PC-3 (cell line): ENCODE results near the gene INTS4. TPM values are rescaled to one million over a fixed set of nuclear protein-coding genes. Genes with fewer than 3 reads are reported as not detected.
"Not testable (repeated sequence)": the region's sequence is repeated elsewhere in the genome, so short reads cannot be mapped to it uniquely, and the experiment has no call there.

Source experiments
- ATAC-seq: fragments of 200-7000 bp; cut with Tn5 transposase; 2 replicates; pipeline ENCODE4 v1.9.1; 2020; ENCODE audit warnings: mild to moderate bottlenecking, moderate library complexity
- Bru-seq: library from RNA; stranded (reverse); fragments of 400-500 nt; gene quantifications from one replicate; lab custom pipeline; 2021; lab: Mats Ljungman, UMichigan
- BruChase-seq, 2 experiments: library from RNA; stranded (reverse); fragments of 400-500 nt; gene quantifications; one replicate each; lab custom pipeline; 2021; lab: Mats Ljungman, UMichigan
- BruUV-seq: library from RNA; stranded (reverse); fragments of 400-500 nt; replicated peaks from 2 replicates; lab custom pipeline; 2021; lab: Mats Ljungman, UMichigan
- CTCF ChIA-PET: fragments of 300-600 bp; sonication (Branson Sonifier 250); formaldehyde crosslinking; loops from one replicate; lab custom pipeline; 2022; ENCODE audit warnings: antibody characterized with exemption; lab: Charles Lee
- POLR2A ChIA-PET: fragments of 300-600 bp; sonication (Branson Sonifier 250); formaldehyde crosslinking; loops from one replicate; lab custom pipeline; 2022; ENCODE audit warnings: antibody characterized with exemption; ENCODE audit not compliant: unreplicated experiment; lab: Charles Lee
- DNase-seq: peaks from one replicate; pipeline ENCODE4 v3.0.0-alpha.2; 2015
- H2AFZ ChIP-seq: fragments of 300-600 bp; sonication (generic); 2 replicates; pipeline ENCODE4 v1.6.0; 2016; ENCODE audit warnings: antibody characterized with exemption, low read length
- H3F3A ChIP-seq: fragments of 300-600 bp; sonication (generic); one replicate; pipeline ENCODE4 v1.6.0; 2017; ENCODE audit warnings: antibody characterized with exemption, low read length, control low read depth, mild to moderate bottlenecking; ENCODE audit not compliant: unreplicated experiment
- H3K27ac ChIP-seq: fragments of 300-600 bp; sonication (generic); 2 replicates; pipeline ENCODE4 v1.5.1; 2016; ENCODE audit warnings: mild to moderate bottlenecking, low read length
- H3K27me3 ChIP-seq: fragments of 300-600 bp; sonication (generic); 2 replicates; pipeline ENCODE4 v1.6.1; 2016; ENCODE audit warnings: low read length, mixed read lengths
- H3K36me3 ChIP-seq: fragments of 300-600 bp; sonication (generic); 2 replicates; pipeline ENCODE4 v1.6.1; 2016; ENCODE audit warnings: low read depth, mixed run types, low read length, mixed read lengths
- H3K4me1 ChIP-seq: fragments of 300-600 bp; sonication (generic); 2 replicates; pipeline ENCODE4 v1.5.1; 2016; ENCODE audit warnings: low read length; ENCODE audit not compliant: insufficient read depth
- H3K4me2 ChIP-seq: fragments of 300-600 bp; sonication (generic); 2 replicates; pipeline ENCODE4 v1.6.0; 2016; ENCODE audit warnings: low read length
- H3K4me3 ChIP-seq: fragments of 300-600 bp; sonication (generic); 2 replicates; pipeline ENCODE4 v1.5.1; 2016; ENCODE audit warnings: mild to moderate bottlenecking, low read length, mixed read lengths
- H3K79me2 ChIP-seq: fragments of 300-600 bp; sonication (generic); 2 replicates; pipeline ENCODE4 v1.6.1; 2017; ENCODE audit warnings: low read length, mixed read lengths
- H3K9ac ChIP-seq: fragments of 300-600 bp; sonication (generic); 2 replicates; pipeline ENCODE4 v1.6.0; 2016; ENCODE audit warnings: mild to moderate bottlenecking, low read length
- H3K9me2 ChIP-seq: fragments of 300-600 bp; sonication (generic); replicated peaks from 2 replicates; pipeline ENCODE4 v1.6.1; 2016; ENCODE audit warnings: mixed run types, low read length, mixed read lengths
- H3K9me3 ChIP-seq: fragments of 300-600 bp; sonication (generic); 2 replicates; pipeline ENCODE4 v1.6.1; 2016; ENCODE audit warnings: low read length, mixed read lengths
- H4K20me1 ChIP-seq: fragments of 300-600 bp; sonication (generic); 2 replicates; pipeline ENCODE4 v1.6.1; 2016; ENCODE audit warnings: low read length, mixed read lengths
- EZH2 ChIP-seq: fragments of 300-600 bp; sonication (generic); IDR thresholded peaks from one replicate; pipeline ENCODE4 v1.6.1; 2017; ENCODE audit warnings: antibody characterized with exemption, mild to moderate bottlenecking, low read length; ENCODE audit not compliant: unreplicated experiment
- EZH2phosphoT487 ChIP-seq: fragments of 300-600 bp; sonication (generic); IDR thresholded peaks from 2 replicates; pipeline ENCODE4 v1.6.1; 2018; ENCODE audit warnings: mild to moderate bottlenecking, antibody characterized with exemption, low read length, borderline replicate concordance
- intact Hi-C: fragments of 100-400 bp; cut with micrococcal nuclease; formaldehyde crosslinking; loops from 2 replicates; pipeline ENCODE4 v1.9.0; 2023
- long read RNA-seq: library from polyadenylated mRNA; unstranded; transcript quantifications from one replicate; pipeline ENCODE4 v2.0.0, GENCODE V29; 2021; ENCODE audit not compliant: unreplicated experiment
- total RNA-seq: library from RNA; depleted of rRNA; stranded (reverse); fragments of >200 nt; gene quantifications from 2 replicates; pipeline ENCODE4 v1.2.3, GENCODE V29; 2014; rRNA removed
- TF ChIP-seq, protein P1 (sequence below): fragments of 300-600 bp; sonication (generic); conservative IDR thresholded peaks from 2 replicates; pipeline ENCODE4 v1.5.1; 2017; ENCODE audit warnings: antibody characterized with exemption, low read depth, mild to moderate bottlenecking, low read length

The INTS4 gene
- 42.2 and 50.8 TPM in 2 replicates for total RNA-seq
- Bru-seq, nascent RNA, result percentile 76 among the genes with signal in this experiment
- percentile 66 among the genes with signal in this experiment for BruChase-seq, experiment 1, labeled RNA remaining after a 6-hour chase
- BruChase-seq, experiment 2, labeled RNA remaining after a 2-hour chase, result percentile 67 among the genes with signal in this experiment
- long read RNA-seq, transcript INTS4-209 (23 exons, 3,156 nt), result major isoform, 28 of 44 reads
- long read RNA-seq, partial matches to known transcripts, result 5 of 44 reads
- long read RNA-seq, other reads (novel, unspliced or antisense), result 10 of 44 reads

DNA sequence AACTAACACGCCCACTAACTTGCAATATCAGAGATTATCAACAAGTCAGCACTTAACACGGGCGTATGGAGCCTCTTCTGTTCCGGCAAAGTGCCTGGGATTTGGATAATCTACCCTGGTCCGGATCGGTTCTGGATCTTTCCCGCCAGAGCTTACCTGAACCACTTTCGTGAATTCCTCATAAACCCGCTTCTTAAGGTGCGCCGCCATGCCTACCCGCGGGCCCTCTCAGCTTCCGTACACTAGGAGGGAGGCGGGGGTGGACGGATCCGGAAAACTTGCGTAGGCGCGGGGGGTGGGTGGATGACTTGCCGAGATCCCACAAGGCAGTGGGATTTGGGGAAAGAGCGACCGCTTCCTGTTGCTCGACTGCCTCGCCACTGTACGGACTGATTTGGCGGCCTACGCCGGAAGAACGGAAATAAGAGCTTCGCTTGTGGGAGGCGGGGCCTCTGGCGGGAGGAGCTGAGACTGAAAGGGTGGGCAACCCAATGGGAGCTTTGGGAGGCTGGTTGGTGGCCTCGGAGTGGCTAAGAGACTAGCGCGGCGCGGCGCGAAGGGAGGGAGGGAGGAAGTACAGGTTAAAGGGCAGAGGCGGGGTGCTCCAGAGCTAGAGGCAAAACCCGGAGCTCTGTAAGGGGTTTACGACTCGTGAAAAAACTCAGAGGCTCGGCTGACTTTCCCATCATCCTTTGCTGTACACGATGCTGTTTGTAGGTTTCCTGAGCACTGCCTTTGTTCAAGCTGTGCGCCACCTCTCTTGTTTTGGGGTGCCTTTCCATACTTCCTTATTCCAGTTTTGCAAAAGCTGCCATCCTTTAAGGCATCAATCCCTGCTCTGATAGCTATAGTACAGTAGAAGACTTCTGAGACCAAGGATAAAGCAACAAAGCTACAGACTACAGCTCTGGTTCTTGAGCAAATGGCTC lies at the start of gene INTS4:
Gene INTS4, minus strand, starts transcription at position 235 of the 929 bp plus-strand sequence. Its CDS starts 25 bp downstream, at position 210.
- no peak for TF ChIP-seq EZH2phosphoT487
- TF ChIP-seq, protein P1, sequence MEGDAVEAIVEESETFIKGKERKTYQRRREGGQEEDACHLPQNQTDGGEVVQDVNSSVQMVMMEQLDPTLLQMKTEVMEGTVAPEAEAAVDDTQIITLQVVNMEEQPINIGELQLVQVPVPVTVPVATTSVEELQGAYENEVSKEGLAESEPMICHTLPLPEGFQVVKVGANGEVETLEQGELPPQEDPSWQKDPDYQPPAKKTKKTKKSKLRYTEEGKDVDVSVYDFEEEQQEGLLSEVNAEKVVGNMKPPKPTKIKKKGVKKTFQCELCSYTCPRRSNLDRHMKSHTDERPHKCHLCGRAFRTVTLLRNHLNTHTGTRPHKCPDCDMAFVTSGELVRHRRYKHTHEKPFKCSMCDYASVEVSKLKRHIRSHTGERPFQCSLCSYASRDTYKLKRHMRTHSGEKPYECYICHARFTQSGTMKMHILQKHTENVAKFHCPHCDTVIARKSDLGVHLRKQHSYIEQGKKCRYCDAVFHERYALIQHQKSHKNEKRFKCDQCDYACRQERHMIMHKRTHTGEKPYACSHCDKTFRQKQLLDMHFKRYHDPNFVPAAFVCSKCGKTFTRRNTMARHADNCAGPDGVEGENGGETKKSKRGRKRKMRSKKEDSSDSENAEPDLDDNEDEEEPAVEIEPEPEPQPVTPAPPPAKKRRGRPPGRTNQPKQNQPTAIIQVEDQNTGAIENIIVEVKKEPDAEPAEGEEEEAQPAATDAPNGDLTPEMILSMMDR, result no peak
- TF ChIP-seq EZH2, result no peak
- no peaks in the 10 kb centered on the region for H3K9me3 ChIP-seq
- DNase-seq (peak; percentile 100), ATAC-seq (peak; percentile 98)
- peak within 1 kb of the TSS; percentile 80 for H3K4me3 ChIP-seq
- no peaks in the 10 kb centered on the region for H3K9me2 ChIP-seq
- H3K79me2 ChIP-seq, result peaks cover 29% of the 10 kb centered on the region
- BruUV-seq, result no TSS peak
- ChIA-PET POLR2A (interaction anchor here (0.5 to 0.9 kb wide), 8 partner anchors 19 to 681 kb away, joined by 3 to 12 read pairs (median 3); no protein-coding TSS in a partner anchor), CTCF (interaction anchor here (0.5 to 1.0 kb wide), 4 partner anchors 218 to 480 kb away, joined by 3 to 5 read pairs (median 3); no protein-coding TSS in a partner anchor)
- peak within 1 kb of the TSS; percentile 98 for H2AFZ ChIP-seq
- peaks cover 15% of the 10 kb centered on the region for H3K4me1 ChIP-seq
- no peaks in the 10 kb centered on the region for H3K36me3 ChIP-seq
- no peaks in the 10 kb centered on the region for H3F3A ChIP-seq
- H3K27me3 ChIP-seq, result no peaks in the 10 kb centered on the region
- H4K20me1 ChIP-seq, result no peaks in the 10 kb centered on the region
- H3K4me2 ChIP-seq, result peak within 1 kb of the TSS; percentile 93
- H3K27ac ChIP-seq, result peak within 1 kb of the TSS; percentile 54
- peak within 1 kb of the TSS; percentile 81 for H3K9ac ChIP-seq
- intact Hi-C loops, result loop anchor here (1.0 to 10.0 kb wide), 3 partner anchors 80 to 357 kb away; partner anchors contain the start of genes CLNS1A and RSF1

GRCh38 chr11:78041843-78042440 lies 47.5 kb upstream of the INTS4 start:
- Histone ChIP-seq H3K9me3 (no peaks in the 10 kb centered on the region), H4K20me1 (no peaks in the 10 kb centered on the region), H3K27me3 (no peaks in the 10 kb centered on the region), H3K4me3 (no peak overlapping the region), H3K9me2 (no peaks in the 10 kb centered on the region), H3F3A (no peaks in the 10 kb centered on the region), H3K36me3 (no peaks in the 10 kb centered on the region), H3K4me2 (no peak overlapping the region), H3K79me2 (no peaks in the 10 kb centered on the region), H3K27ac (no peak overlapping the region), H2AFZ (no peak overlapping the region), H3K9ac (no peak overlapping the region), H3K4me1 (peaks cover 31% of the 10 kb centered on the region)
- TF ChIP-seq, protein P1, result no peak
- no peak for TF ChIP-seq EZH2
- no peak for TF ChIP-seq EZH2phosphoT487
- no peak for ATAC-seq
- intact Hi-C loops, result no loop called here
- no peak for DNase-seq
- ChIA-PET CTCF (no interaction called here), POLR2A (no interaction called here)
- no TSS peak for BruUV-seq

- ATAC-seq, H2AFZ ChIP-seq, intact Hi-C loops, H3K9me2 ChIP-seq, H4K20me1 ChIP-seq, CTCF ChIA-PET, H3K9me3 ChIP-seq, H3K4me2 ChIP-seq, H3K27ac ChIP-seq, H3K27me3 ChIP-seq, H3K79me2 ChIP-seq, H3K4me3 ChIP-seq, BruUV-seq, H3K9ac ChIP-seq, POLR2A ChIA-PET, H3K36me3 ChIP-seq, DNase-seq, H3F3A ChIP-seq: not testable (repeated sequence)
- H3K4me1 ChIP-seq, result peaks cover 35% of the 10 kb centered on the region
These were observed 46.9 kb upstream of the INTS4 start for GRCh38 chr11:78041380-78041719.
